ENCODE data around the gene LMNB1.
"Not testable (repeated sequence)": the region's sequence is repeated elsewhere in the genome, so short reads cannot be mapped to it uniquely, and the experiment has no call there.

Gene LMNB1

GRCh38 chr5:126780165-126780827, 3.4 kb downstream of the LMNB1 start:
- peak; percentile 33 for DNase-seq

- not testable (repeated sequence) for DNase-seq
These were observed 11.5 kb downstream of the LMNB1 start for GRCh38 chr5:126788409-126788808.

- no peak for DNase-seq
These were observed 16.2 kb downstream of the LMNB1 start for GRCh38 chr5:126793097-126793496.

- DNase-seq = not testable (repeated sequence)
These were observed 16.7 kb downstream of the LMNB1 start for GRCh38 chr5:126793648-126794047.

- DNase-seq = no peak
These were observed 17.4 kb downstream of the LMNB1 start for GRCh38 chr5:126794157-126794828.

GRCh38 chr5:126799780-126800179, 22.8 kb downstream of the LMNB1 start:
- no peak for DNase-seq

- no peak for DNase-seq
These were observed 24.4 kb downstream of the LMNB1 start for GRCh38 chr5:126801174-126801991.

- no peak for DNase-seq
These were observed 25.0 kb downstream of the LMNB1 start for GRCh38 chr5:126801992-126802294.

GRCh38 chr5:126805063-126805462, 28.1 kb downstream of the LMNB1 start:
- no peak for DNase-seq

- no peak for DNase-seq
These were observed 31.6 kb downstream of the LMNB1 start for GRCh38 chr5:126808521-126808988.

- DNase-seq = no peak
These were observed 33.0 kb downstream of the LMNB1 start for GRCh38 chr5:126809916-126810315.

GRCh38 chr5:126810596-126811380, 33.9 kb downstream of the LMNB1 start:
- DNase-seq = no peak

- DNase-seq = peak; percentile 11
These were observed 34.7 kb downstream of the LMNB1 start for GRCh38 chr5:126811515-126812198.

GRCh38 chr5:126812199-126812570, 35.2 kb downstream of the LMNB1 start:
- no peak for DNase-seq

GRCh38 chr5:126813799-126814198, 36.9 kb downstream of the LMNB1 start:
- not testable (repeated sequence) for DNase-seq

GRCh38 chr5:126814721-126815404, 37.9 kb downstream of the LMNB1 start:
- DNase-seq = no peak

- no peak for DNase-seq
These were observed 39.7 kb downstream of the LMNB1 start for GRCh38 chr5:126816649-126817048.

- DNase-seq = no peak
These were observed 41.8 kb downstream of the LMNB1 start for GRCh38 chr5:126818736-126819135.

GRCh38 chr5:126819253-126819652, 42.3 kb downstream of the LMNB1 start:
- DNase-seq = no peak

- no peak for DNase-seq
These were observed 49.8 kb downstream of the LMNB1 start for GRCh38 chr5:126826619-126827215.

GRCh38 chr5:126829098-126829497, 52.2 kb downstream of the LMNB1 start:
- no peak for DNase-seq
